GM12875 (cell line): ENCODE results near the gene RAET1L.

Source experiments
- H3K4me3 ChIP-seq: one replicate; pipeline ENCODE4 v1.5.1; 2011; ENCODE audit warnings: low read depth, low read length, control low read depth
- TF ChIP-seq, protein P1 (sequence below): IDR thresholded peaks from 2 replicates; pipeline ENCODE4 v1.5.1; 2011; ENCODE audit warnings: low read depth, mild to moderate bottlenecking, control low read depth, inconsistent platforms, low read length, moderate library complexity, borderline replicate concordance; ENCODE audit not compliant: insufficient read depth

Gene RAET1L

DNA sequence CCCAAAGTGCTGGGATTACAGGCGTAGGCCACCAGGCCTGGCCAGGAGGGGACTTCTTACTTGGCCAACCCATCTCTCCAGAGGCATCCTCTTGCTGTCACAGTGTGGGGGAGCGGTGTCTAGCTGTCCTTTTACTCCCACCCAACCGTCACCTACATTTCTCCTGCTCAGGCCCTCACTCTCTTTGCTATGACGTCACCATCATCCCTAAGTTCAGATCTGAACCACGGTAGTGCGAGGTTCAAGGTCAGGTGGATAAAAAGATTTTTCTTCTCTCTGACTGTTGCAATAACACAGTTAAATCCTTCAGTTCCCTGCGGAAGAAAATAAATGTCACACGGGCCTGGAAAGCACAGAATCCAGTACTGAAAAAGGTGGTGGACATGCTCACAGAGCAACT lies 7.3 kb upstream of the RAET1L start:
- H3K4me3 ChIP-seq = no peak overlapping the region
- TF ChIP-seq, protein P1, sequence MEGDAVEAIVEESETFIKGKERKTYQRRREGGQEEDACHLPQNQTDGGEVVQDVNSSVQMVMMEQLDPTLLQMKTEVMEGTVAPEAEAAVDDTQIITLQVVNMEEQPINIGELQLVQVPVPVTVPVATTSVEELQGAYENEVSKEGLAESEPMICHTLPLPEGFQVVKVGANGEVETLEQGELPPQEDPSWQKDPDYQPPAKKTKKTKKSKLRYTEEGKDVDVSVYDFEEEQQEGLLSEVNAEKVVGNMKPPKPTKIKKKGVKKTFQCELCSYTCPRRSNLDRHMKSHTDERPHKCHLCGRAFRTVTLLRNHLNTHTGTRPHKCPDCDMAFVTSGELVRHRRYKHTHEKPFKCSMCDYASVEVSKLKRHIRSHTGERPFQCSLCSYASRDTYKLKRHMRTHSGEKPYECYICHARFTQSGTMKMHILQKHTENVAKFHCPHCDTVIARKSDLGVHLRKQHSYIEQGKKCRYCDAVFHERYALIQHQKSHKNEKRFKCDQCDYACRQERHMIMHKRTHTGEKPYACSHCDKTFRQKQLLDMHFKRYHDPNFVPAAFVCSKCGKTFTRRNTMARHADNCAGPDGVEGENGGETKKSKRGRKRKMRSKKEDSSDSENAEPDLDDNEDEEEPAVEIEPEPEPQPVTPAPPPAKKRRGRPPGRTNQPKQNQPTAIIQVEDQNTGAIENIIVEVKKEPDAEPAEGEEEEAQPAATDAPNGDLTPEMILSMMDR = no peak

DNA sequence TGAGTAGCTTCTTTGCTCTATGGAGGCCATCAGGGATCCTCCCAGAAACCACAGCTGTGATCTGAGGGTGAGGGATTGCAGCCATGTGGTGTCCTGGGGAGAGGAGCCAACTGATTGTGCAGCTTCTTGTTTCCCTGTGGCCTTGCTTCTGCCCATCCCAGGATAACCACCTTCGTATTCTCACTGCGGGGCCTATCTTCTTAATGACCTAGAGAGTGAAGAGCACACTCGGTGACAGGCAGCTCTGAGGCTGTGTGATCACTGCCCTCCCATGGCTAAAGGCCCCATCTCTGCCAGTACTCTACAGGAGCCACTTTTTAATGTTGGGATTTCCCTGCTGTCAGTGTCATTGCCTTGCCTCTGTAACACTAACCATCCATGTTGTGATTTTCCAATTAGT lies 5.3 kb upstream of the RAET1L start:
- H3K4me3 ChIP-seq = no peak overlapping the region
- TF ChIP-seq, protein P1 = no peak

DNA sequence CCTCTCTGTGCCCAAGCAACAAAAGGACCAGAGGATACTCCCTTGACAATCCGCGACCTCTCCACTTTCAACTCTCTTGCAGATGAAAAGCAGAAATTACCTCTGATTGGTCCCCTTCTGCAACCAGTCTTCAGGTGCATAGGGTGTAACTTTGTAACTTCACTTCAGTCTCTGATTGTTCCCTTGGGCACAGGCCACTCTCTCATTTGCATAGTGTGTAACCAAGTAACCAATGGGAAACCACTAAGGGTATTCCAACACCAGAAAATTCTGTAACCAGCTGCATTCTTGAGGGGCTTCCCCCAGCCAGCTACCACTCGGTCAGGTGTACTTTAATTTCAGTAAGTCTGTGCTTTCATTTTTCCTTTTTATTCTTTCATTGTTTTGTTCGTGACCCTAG lies 4.4 kb upstream of the RAET1L start:
- TF ChIP-seq, protein P1 = no peak

DNA sequence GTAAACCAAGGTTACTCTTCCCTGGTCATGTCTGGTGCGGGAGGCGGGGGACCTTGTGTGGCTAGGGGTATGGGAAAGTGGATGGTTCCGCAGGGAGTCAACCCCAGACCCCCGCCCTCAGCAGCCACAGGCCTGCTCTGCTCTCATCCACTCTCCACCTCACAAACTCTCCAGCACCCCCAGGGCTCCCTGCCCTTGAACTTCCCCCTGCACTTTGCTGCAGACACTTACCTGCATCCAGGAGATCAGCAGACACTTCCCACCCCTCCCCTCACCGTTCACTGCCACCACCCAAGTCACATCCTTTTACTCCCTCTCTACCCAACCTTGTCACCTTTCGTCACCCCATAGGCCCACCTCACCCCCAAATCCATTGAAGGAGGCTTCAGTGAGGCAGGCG lies 3.9 kb upstream of the RAET1L start:
- H3K4me3 ChIP-seq = no peak overlapping the region
- TF ChIP-seq, protein P1 = no peak

More for the DNA sequence above, 4.4 kb upstream of the RAET1L start:
- H3K4me3 ChIP-seq = no peak overlapping the region

DNA sequence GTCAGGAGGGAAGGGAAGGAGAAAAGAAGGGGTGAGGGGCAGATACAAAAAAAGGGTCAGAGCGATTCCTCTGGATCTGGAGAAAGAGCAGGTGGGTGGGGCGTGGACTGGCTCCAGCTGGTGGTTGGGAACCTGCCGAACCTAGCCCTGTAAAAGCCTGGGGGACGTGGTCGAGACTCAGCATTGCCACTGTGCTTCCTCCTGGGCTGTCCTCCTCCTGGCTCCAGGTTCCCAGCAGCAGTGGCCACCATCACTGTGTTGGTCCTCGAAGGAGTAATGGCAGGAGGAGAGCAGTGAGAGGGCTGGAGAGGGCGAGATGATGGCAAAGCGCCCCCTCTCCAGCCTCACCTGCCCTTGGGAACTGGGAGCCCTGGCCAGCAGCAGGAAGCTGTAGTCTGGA lies 3.5 kb upstream of the RAET1L start:
- no peak overlapping the region for H3K4me3 ChIP-seq
- TF ChIP-seq, protein P1 = no peak

DNA sequence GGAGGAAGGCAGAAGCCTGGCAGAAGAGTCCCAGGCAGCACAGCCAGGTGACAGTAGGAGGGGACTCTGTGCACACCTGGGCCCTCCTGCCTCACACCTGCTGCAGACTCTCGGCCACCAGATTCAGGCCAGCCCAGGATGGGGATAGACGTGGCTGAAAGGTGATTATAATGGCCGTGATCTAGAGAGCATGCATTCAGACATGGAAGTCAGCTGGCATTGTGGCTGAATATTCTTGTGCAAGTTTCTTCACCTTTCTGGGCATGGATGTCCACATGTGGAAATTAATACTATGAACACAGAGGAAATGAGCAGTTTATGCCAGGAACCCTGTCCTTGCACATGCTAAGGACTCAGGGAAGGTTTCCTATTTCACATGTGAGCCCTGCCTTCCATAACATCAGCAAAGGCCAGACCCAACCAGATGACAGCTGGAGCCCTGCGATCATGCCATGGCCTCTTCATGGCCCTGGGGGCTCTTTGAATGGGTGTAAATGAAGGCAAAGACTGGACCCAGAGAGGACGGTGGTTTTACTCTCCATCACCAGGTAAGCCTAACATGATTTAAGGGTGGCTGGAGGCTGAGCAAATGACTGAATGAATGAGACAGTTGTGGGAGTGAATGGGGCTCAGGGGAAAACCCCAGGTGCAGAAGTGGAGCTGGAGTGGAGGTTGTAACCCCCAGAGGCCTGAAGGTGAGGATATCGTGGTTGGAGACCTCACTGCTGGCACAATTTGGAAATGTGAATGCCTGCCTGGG lies 2.7 kb upstream of the RAET1L start:
- no peak overlapping the region for H3K4me3 ChIP-seq
- TF ChIP-seq, protein P1 = no peak
